ENCODE results near the gene PCCA.

The PCCA gene

DNA sequence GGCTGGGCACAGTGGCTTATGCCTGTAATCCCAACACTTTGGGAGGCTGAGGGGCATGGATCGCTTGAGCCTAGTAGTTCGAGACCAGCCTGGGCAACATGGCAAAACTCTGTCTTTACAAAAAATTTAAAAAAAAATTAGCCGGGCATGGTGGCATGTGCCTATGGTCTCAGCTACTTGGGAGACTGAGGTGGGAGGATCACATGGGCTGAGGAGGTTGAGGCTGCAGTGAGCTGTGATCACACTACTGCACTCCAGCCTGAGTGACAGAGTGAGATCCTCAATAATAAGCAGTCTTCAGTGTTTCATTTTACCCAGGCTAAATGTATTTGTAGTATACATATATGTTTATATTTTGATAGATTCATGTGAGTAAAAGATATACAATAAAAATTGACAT is 414.7 kb downstream of the PCCA start:
- H3K36me3 ChIP-seq (ENCODE audit: insufficient read depth, insufficient read length, low read length): no peaks in the 10 kb centered on the region
- H3K9me3 ChIP-seq (ENCODE audit: insufficient read depth, low read length): no peaks in the 10 kb centered on the region
- no peak overlapping the region for H3K4me3 ChIP-seq (ENCODE audit: insufficient read length, low read depth)
- no peak for DNase-seq (ENCODE audit: low read depth, low spot score)
- peaks cover 18% of the 10 kb centered on the region for H3K27me3 ChIP-seq (ENCODE audit: insufficient read depth, insufficient read length)
- H3K4me1 ChIP-seq (ENCODE audit: insufficient read depth, insufficient read length): no peaks in the 10 kb centered on the region
- H3K9ac ChIP-seq (ENCODE audit: insufficient read length, low read depth): no peak overlapping the region
- TF ChIP-seq SUZ12 (IDR thresholded peaks at IDR 0.05; ENCODE audit: extremely low read depth, insufficient read depth, insufficient read length) (no peak), ZNF274 (IDR thresholded peaks at IDR 0.05; ENCODE audit: low read depth, low read length) (no peak), YY1 (IDR thresholded peaks at IDR 0.05; ENCODE audit: insufficient read depth, insufficient read length) (no peak)

GRCh38 chr13:100506154-100506553 is 417.3 kb downstream of the PCCA start:
- Histone ChIP-seq H3K9ac (ENCODE audit: insufficient read length, low read depth) (no peak overlapping the region), H3K9me3 (ENCODE audit: insufficient read depth, low read length) (no peaks in the 10 kb centered on the region), H3K4me3 (ENCODE audit: insufficient read length, low read depth) (no peak overlapping the region), H3K27me3 (ENCODE audit: insufficient read depth, insufficient read length) (peaks cover 34% of the 10 kb centered on the region), H3K36me3 (ENCODE audit: insufficient read depth, insufficient read length, low read length) (no peaks in the 10 kb centered on the region), H3K4me1 (ENCODE audit: insufficient read depth, insufficient read length) (peaks cover 3% of the 10 kb centered on the region)
- TF ChIP-seq ZNF274 (IDR thresholded peaks at IDR 0.05; ENCODE audit: low read depth, low read length) (no peak), YY1 (IDR thresholded peaks at IDR 0.05; ENCODE audit: insufficient read depth, insufficient read length) (no peak), SUZ12 (IDR thresholded peaks at IDR 0.05; ENCODE audit: extremely low read depth, insufficient read depth, insufficient read length) (no peak)
- no peak for DNase-seq (ENCODE audit: low read depth, low spot score)

DNA sequence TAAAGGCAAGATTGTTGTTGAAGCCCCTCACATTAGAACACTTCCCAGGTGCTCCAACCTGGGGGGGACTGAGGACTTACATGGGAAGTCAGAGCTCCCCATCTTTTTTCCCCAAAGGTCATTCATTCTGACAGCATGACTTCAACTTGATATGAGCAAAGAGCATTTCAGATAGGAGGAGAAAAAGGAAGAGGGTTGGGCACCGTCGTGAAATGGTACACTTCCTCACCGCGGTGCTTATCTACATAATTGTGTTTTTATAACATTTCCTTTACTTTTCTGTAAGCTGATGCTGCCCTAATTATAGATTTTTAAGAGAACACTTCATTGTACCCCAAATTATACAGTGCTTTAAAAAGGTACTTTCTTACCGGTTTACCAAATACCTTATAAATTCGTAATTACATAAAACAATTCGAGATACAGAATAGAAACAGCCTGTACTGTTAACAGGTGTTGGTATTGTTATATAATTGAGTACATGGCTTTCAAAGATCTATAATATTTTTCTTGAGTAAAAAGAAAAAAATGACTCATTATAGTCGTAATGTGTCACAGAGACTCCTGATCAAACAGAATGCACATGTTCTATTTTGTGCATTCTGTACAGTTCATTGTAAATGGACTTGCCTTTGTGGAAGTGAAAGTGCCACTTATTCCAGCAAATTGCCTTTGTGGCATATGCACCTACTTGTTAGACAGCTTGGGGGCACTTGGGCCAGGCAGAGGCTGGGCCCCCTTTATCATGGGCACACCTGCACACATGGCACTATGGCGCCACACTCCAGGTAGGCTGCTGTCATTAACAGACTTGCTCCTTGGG is 417.9 kb downstream of the PCCA start:
- H3K36me3 ChIP-seq (ENCODE audit: insufficient read depth, insufficient read length, low read length): no peaks in the 10 kb centered on the region
- TF ChIP-seq ZNF274 (IDR thresholded peaks at IDR 0.05; ENCODE audit: low read depth, low read length): no peak
- TF ChIP-seq SUZ12 (IDR thresholded peaks at IDR 0.05; ENCODE audit: extremely low read depth, insufficient read depth, insufficient read length): no peak
- TF ChIP-seq YY1 (IDR thresholded peaks at IDR 0.05; ENCODE audit: insufficient read depth, insufficient read length): no peak
- peaks cover 40% of the 10 kb centered on the region for H3K27me3 ChIP-seq (ENCODE audit: insufficient read depth, insufficient read length)
- H3K4me1 ChIP-seq (ENCODE audit: insufficient read depth, insufficient read length): peaks cover 5% of the 10 kb centered on the region
- no peak for DNase-seq (ENCODE audit: low read depth, low spot score)
- H3K4me3 ChIP-seq (ENCODE audit: insufficient read length, low read depth): no peak overlapping the region
- H3K9ac ChIP-seq (ENCODE audit: insufficient read length, low read depth): no peak overlapping the region
- no peaks in the 10 kb centered on the region for H3K9me3 ChIP-seq (ENCODE audit: insufficient read depth, low read length)

DNA sequence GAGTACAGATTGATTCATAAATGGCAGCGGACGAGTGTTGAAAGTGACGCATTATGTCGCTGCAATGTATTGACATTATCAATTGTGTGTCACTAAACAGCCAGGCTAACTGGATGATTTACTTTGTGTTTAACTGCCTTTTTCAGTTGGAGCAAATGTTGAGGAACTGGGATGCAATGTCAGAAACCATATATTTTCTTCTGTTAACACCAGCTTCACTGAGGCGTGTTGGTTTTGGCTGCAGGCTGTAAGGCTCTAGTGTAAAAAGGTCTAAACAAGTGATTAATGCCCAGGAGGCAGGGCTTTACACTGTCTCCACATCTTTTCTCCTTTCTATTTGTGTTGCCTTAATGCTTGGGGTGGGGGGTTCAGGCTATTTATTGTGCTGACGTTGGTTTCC is 419.6 kb downstream of the PCCA start:
- no peaks in the 10 kb centered on the region for H3K36me3 ChIP-seq (ENCODE audit: insufficient read depth, insufficient read length, low read length)
- no peaks in the 10 kb centered on the region for H3K9me3 ChIP-seq (ENCODE audit: insufficient read depth, low read length)
- DNase-seq (ENCODE audit: low read depth, low spot score): no peak
- H3K4me1 ChIP-seq (ENCODE audit: insufficient read depth, insufficient read length): peaks cover 5% of the 10 kb centered on the region
- H3K4me3 ChIP-seq (ENCODE audit: insufficient read length, low read depth): no peak overlapping the region
- H3K9ac ChIP-seq (ENCODE audit: insufficient read length, low read depth): no peak overlapping the region
- TF ChIP-seq ZNF274 (IDR thresholded peaks at IDR 0.05; ENCODE audit: low read depth, low read length): no peak
- no peak for TF ChIP-seq SUZ12 (IDR thresholded peaks at IDR 0.05; ENCODE audit: extremely low read depth, insufficient read depth, insufficient read length)
- TF ChIP-seq YY1 (IDR thresholded peaks at IDR 0.05; ENCODE audit: insufficient read depth, insufficient read length): no peak
- H3K27me3 ChIP-seq (ENCODE audit: insufficient read depth, insufficient read length): peaks cover 57% of the 10 kb centered on the region

DNA sequence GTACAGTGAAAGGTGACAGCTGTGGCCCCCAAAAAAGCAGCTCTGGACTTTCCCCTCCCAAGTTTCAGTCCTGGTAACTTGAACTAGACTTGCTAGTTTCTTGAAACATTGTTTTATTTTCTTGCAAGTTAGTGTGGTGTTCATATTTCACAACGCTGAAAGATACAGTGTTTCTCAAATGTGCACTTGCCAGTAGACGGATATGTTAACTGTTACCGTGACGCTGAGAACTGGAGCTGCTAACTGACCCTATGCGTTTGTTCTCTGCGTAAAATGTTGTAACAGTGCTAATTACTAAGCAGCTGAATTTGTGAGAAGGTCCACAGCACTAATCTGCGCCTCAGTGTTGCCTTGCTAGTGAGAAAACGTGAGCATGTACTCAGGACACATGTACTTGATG is 420.1 kb downstream of the PCCA start:
- Histone ChIP-seq H3K4me1 (ENCODE audit: insufficient read depth, insufficient read length) (peaks cover 5% of the 10 kb centered on the region), H3K9ac (ENCODE audit: insufficient read length, low read depth) (no peak overlapping the region), H3K9me3 (ENCODE audit: insufficient read depth, low read length) (no peaks in the 10 kb centered on the region), H3K4me3 (ENCODE audit: insufficient read length, low read depth) (no peak overlapping the region), H3K36me3 (ENCODE audit: insufficient read depth, insufficient read length, low read length) (no peaks in the 10 kb centered on the region), H3K27me3 (ENCODE audit: insufficient read depth, insufficient read length) (peaks cover 62% of the 10 kb centered on the region)
- no peak for TF ChIP-seq SUZ12 (IDR thresholded peaks at IDR 0.05; ENCODE audit: extremely low read depth, insufficient read depth, insufficient read length)
- no peak for TF ChIP-seq ZNF274 (IDR thresholded peaks at IDR 0.05; ENCODE audit: low read depth, low read length)
- TF ChIP-seq YY1 (IDR thresholded peaks at IDR 0.05; ENCODE audit: insufficient read depth, insufficient read length): no peak
- no peak for DNase-seq (ENCODE audit: low read depth, low spot score)

DNA sequence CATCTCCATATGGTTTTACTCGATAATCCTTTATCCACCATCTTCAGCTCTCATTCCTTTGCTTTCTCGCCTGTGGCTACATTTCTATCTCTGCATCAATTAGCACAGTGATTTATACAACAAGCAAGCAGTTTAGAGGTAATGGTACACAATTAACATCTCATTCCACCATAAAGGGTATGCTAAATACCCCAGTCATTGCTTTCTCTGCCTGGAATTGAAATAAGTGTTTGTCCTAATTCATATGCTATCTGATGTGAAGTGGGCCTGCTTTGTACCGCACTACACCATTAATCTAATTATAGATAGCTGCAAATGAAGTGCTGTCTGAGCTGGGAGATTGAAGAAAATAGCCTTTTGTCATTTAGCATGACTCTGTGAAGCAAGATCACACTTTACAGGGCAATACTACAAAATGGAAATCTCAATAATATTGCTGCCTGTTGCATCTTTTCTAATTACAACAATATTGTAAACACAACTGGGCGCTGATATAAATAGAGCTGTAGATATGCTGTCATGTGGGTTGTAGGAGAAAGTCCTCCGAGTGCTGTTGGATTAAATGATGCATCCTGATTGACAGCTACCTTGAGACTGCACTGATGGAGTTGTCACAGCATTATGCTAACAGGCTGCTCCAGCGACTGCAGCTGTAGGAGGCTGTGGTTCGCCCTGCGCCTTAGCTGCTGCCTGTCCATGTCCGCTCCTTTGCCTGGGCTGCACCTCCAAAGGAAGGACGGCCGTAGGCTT is 421.5 kb downstream of the PCCA start:
- peaks cover 69% of the 10 kb centered on the region for H3K27me3 ChIP-seq (ENCODE audit: insufficient read depth, insufficient read length)
- H3K4me3 ChIP-seq (ENCODE audit: insufficient read length, low read depth): no peak overlapping the region
- peak overlapping the region; percentile 17 for H3K9ac ChIP-seq (ENCODE audit: insufficient read length, low read depth)
- H3K4me1 ChIP-seq (ENCODE audit: insufficient read depth, insufficient read length): peaks cover 5% of the 10 kb centered on the region
- TF ChIP-seq ZNF274 (IDR thresholded peaks at IDR 0.05; ENCODE audit: low read depth, low read length) (no peak), YY1 (IDR thresholded peaks at IDR 0.05; ENCODE audit: insufficient read depth, insufficient read length) (no peak), SUZ12 (IDR thresholded peaks at IDR 0.05; ENCODE audit: extremely low read depth, insufficient read depth, insufficient read length) (no peak)
- no peaks in the 10 kb centered on the region for H3K36me3 ChIP-seq (ENCODE audit: insufficient read depth, insufficient read length, low read length)
- no peaks in the 10 kb centered on the region for H3K9me3 ChIP-seq (ENCODE audit: insufficient read depth, low read length)
- DNase-seq (ENCODE audit: low read depth, low spot score): peak; percentile 86

GRCh38 chr13:100511466-100511865 is 422.6 kb downstream of the PCCA start:
- H3K4me3 ChIP-seq (ENCODE audit: insufficient read length, low read depth): no peak overlapping the region
- H3K27me3 ChIP-seq (ENCODE audit: insufficient read depth, insufficient read length): peaks cover 66% of the 10 kb centered on the region
- H3K36me3 ChIP-seq (ENCODE audit: insufficient read depth, insufficient read length, low read length): no peaks in the 10 kb centered on the region
- no peak for DNase-seq (ENCODE audit: low read depth, low spot score)
- no peak for TF ChIP-seq ZNF274 (IDR thresholded peaks at IDR 0.05; ENCODE audit: low read depth, low read length)
- TF ChIP-seq SUZ12 (IDR thresholded peaks at IDR 0.05; ENCODE audit: extremely low read depth, insufficient read depth, insufficient read length): no peak
- no peak for TF ChIP-seq YY1 (IDR thresholded peaks at IDR 0.05; ENCODE audit: insufficient read depth, insufficient read length)
- no peaks in the 10 kb centered on the region for H3K9me3 ChIP-seq (ENCODE audit: insufficient read depth, low read length)
- peaks cover 5% of the 10 kb centered on the region for H3K4me1 ChIP-seq (ENCODE audit: insufficient read depth, insufficient read length)
- no peak overlapping the region for H3K9ac ChIP-seq (ENCODE audit: insufficient read length, low read depth)
